H9 (cell line): ENCODE measurements around the gene UBE2L5. TPM values are rescaled to one million over a fixed set of nuclear protein-coding genes. Genes with fewer than 3 reads are reported as not detected.

Experiments used
- DNase-seq: peaks from one replicate; pipeline ENCODE4 v3.0.0-alpha.2; 2017
- H2AFZ ChIP-seq: one replicate; pipeline ENCODE4 v1.6.1; 2013; ENCODE audit warnings: mild to moderate bottlenecking, low read length, control low read depth, moderate library complexity
- H2AK5ac ChIP-seq: 2 replicates; pipeline ENCODE4 v1.6.1; 2013; ENCODE audit warnings: low read length, control low read depth, mixed read lengths; ENCODE audit not compliant: insufficient read length
- H2BK120ac ChIP-seq: one replicate; pipeline ENCODE4 v1.6.1; 2013; ENCODE audit warnings: low read depth, mild to moderate bottlenecking, low read length, control low read depth, inconsistent platforms; ENCODE audit not compliant: poor library complexity, severe bottlenecking
- H2BK12ac ChIP-seq: 2 replicates; pipeline ENCODE4 v1.6.1; 2013; ENCODE audit warnings: low read length, control low read depth, mixed read lengths, low read depth; ENCODE audit not compliant: insufficient read length
- H2BK15ac ChIP-seq: 2 replicates; pipeline ENCODE4 v1.6.1; 2013; ENCODE audit warnings: low read depth, low read length, control low read depth
- H2BK20ac ChIP-seq: one replicate; pipeline ENCODE4 v1.6.1; 2013; ENCODE audit warnings: low read depth, mild to moderate bottlenecking, low read length, control low read depth, inconsistent platforms; ENCODE audit not compliant: poor library complexity, severe bottlenecking
- H2BK5ac ChIP-seq: 2 replicates; pipeline ENCODE4 v1.6.1; 2013; ENCODE audit warnings: low read length, control low read depth, mixed read lengths; ENCODE audit not compliant: insufficient read length
- H3K14ac ChIP-seq: 2 replicates; pipeline ENCODE4 v1.6.1; 2013; ENCODE audit warnings: low read length, control low read depth; ENCODE audit not compliant: insufficient read depth
- H3K18ac ChIP-seq: 2 replicates; pipeline ENCODE4 v1.6.1; 2013; ENCODE audit warnings: low read depth, mild to moderate bottlenecking, mixed read lengths, low read length, control low read depth; ENCODE audit not compliant: insufficient read length
- H3K23ac ChIP-seq: 2 replicates; pipeline ENCODE4 v1.6.1; 2013; ENCODE audit warnings: low read length, control low read depth, mixed read lengths, low read depth; ENCODE audit not compliant: insufficient read length
- H3K23me2 ChIP-seq: 2 replicates; pipeline ENCODE4 v1.6.1; 2013; ENCODE audit warnings: low read depth, mild to moderate bottlenecking, mixed read lengths, low read length, control low read depth; ENCODE audit not compliant: insufficient read length, poor library complexity, severe bottlenecking
- H3K27ac ChIP-seq: 2 replicates; pipeline ENCODE4 v1.5.1; 2013; ENCODE audit warnings: low read length, control low read depth, mixed read lengths, low read depth; ENCODE audit not compliant: insufficient read length
- H3K27me3 ChIP-seq: 2 replicates; pipeline ENCODE4 v1.6.1; 2013; ENCODE audit warnings: low read length, control low read depth, inconsistent platforms; ENCODE audit not compliant: insufficient read depth
- H3K4ac ChIP-seq: 2 replicates; pipeline ENCODE4 v1.6.1; 2013; ENCODE audit warnings: low read depth, mild to moderate bottlenecking, control low read depth, inconsistent platforms, low read length, moderate library complexity
- H3K4me1 ChIP-seq: 2 replicates; pipeline ENCODE4 v1.6.1; 2013; ENCODE audit warnings: low read length, control low read depth, inconsistent platforms; ENCODE audit not compliant: insufficient read depth
- H3K4me2 ChIP-seq: 2 replicates; pipeline ENCODE4 v1.6.1; 2013; ENCODE audit warnings: low read length, control low read depth, mixed read lengths; ENCODE audit not compliant: insufficient read length, insufficient read depth
- H3K56ac ChIP-seq: 2 replicates; pipeline ENCODE4 v1.6.1; 2013; ENCODE audit warnings: low read depth, mild to moderate bottlenecking, mixed read lengths, low read length, control low read depth; ENCODE audit not compliant: insufficient read length
- H3K79me1 ChIP-seq: 2 replicates; pipeline ENCODE4 v1.6.1; 2013; ENCODE audit warnings: low read depth, mild to moderate bottlenecking, moderate library complexity, low read length, control low read depth, inconsistent platforms; ENCODE audit not compliant: insufficient read depth, poor library complexity, severe bottlenecking
- H3K79me2 ChIP-seq: 2 replicates; pipeline ENCODE4 v1.6.1; 2013; ENCODE audit warnings: low read length, control low read depth, inconsistent platforms; ENCODE audit not compliant: insufficient read depth
- H3K9ac ChIP-seq: 2 replicates; pipeline ENCODE4 v1.6.1; 2013; ENCODE audit warnings: low read length, control low read depth, mixed read lengths; ENCODE audit not compliant: insufficient read length; ENCODE audit errors: extremely low read depth
- H3K9me3 ChIP-seq: one replicate; pipeline ENCODE4 v1.6.1; 2013; ENCODE audit warnings: low read depth, low read length, inconsistent platforms; ENCODE audit not compliant: control insufficient read depth
- H3T11ph ChIP-seq: one replicate; pipeline ENCODE4 v1.6.1; 2013; ENCODE audit warnings: mild to moderate bottlenecking, low read length, control low read depth, inconsistent platforms
- H4K20me1 ChIP-seq: one replicate; pipeline ENCODE4 v1.6.1; 2013; ENCODE audit not compliant: control insufficient read depth, insufficient read length, insufficient read depth
- H4K5ac ChIP-seq: 2 replicates; pipeline ENCODE4 v1.6.1; 2013; ENCODE audit warnings: low read depth, mild to moderate bottlenecking, mixed read lengths, low read length, control low read depth; ENCODE audit not compliant: insufficient read length
- H4K8ac ChIP-seq: replicated peaks from 2 replicates; pipeline ENCODE4 v1.6.1; 2013; ENCODE audit warnings: low read length, control low read depth, mixed read lengths, low read depth; ENCODE audit not compliant: insufficient read length
- H4K91ac ChIP-seq: 2 replicates; pipeline ENCODE4 v1.6.1; 2013; ENCODE audit warnings: low read depth, mild to moderate bottlenecking, moderate library complexity, mixed read lengths, low read length, control low read depth; ENCODE audit not compliant: insufficient read length
- H3K27ac Mint-ChIP-seq, 3 experiments: 2 replicates in 2 of 3; 3 replicates in 1 of 3; pipeline ENCODE4 v1.8.0; 2020 to 2021; ENCODE audit warnings: mixed read lengths in 3 of 3, mild to moderate bottlenecking in 1 of 3, moderate library complexity in 1 of 3
- H3K27me3 Mint-ChIP-seq: 2 replicates; pipeline ENCODE4 v1.8.0; 2021; ENCODE audit warnings: low read depth, mild to moderate bottlenecking, moderate library complexity, mixed read lengths
- H3K36me3 Mint-ChIP-seq, 3 experiments: 2 replicates in 2 of 3; 3 replicates in 1 of 3; pipeline ENCODE4 v1.8.0; 2020 to 2021; ENCODE audit warnings: low read depth in 3 of 3, mixed read lengths in 3 of 3; ENCODE audit not compliant: insufficient read depth in 1 of 3
- H3K4me1 Mint-ChIP-seq, 2 experiments: 2 replicates each; pipeline ENCODE4 v1.8.0; 2020; ENCODE audit warnings: mixed read lengths in 2 of 2
- H3K4me3 Mint-ChIP-seq, 2 experiments: 2 replicates in 1 of 2; 3 replicates in 1 of 2; pipeline ENCODE4 v1.8.0; 2020 to 2021; ENCODE audit warnings: mild to moderate bottlenecking in 2 of 2, mixed read lengths in 2 of 2, moderate library complexity in 1 of 2
- H3K9me3 Mint-ChIP-seq, 2 experiments: 2 replicates in 1 of 2; 3 replicates in 1 of 2; pipeline ENCODE4 v1.8.0; 2020; ENCODE audit warnings: mild to moderate bottlenecking in 2 of 2, mixed read lengths in 2 of 2, moderate library complexity in 1 of 2
- CTCF ChIP-seq: fragments of 200-600 bp; sonication (generic); conservative IDR thresholded peaks from 3 replicates; pipeline ENCODE4 v1.8.0; 2021; ENCODE audit warnings: antibody characterized with exemption, mild to moderate bottlenecking
- WGBS: extraction: QIAGEN DNeasy Blood & Tissue Kit; methylation state at CpG from one replicate; pipeline ENCODE4 v1.1.7; 2013; ENCODE audit warnings: missing lambda C conversion rate, low lambda C conversion rate, mixed read lengths; ENCODE audit not compliant: insufficient read length; ENCODE audit errors: extremely low coverage; 5-methylcytosine and 5-hydroxymethylcytosine counted together
- total RNA-seq: library from RNA; stranded (reverse); gene quantifications from 2 replicates; pipeline ENCODE4 v1.2.1, GENCODE V29; 2021

UBE2L5 gene
- total RNA-seq, 1 experiment from 2014 or later, result 0.20 TPM

GRCh38 chr13:30466358-30466714, 44.0 kb downstream of the UBE2L5 start:
- no peak overlapping the region for H4K8ac ChIP-seq
- TF ChIP-seq CTCF, result no peak
- peaks cover 3% of the 10 kb centered on the region; the same call in 1 of the 2 replicates for H3K4me1 ChIP-seq
- Mint-ChIP-seq H3K36me3 (peaks cover 22 to 29% (median 28%) of the 10 kb centered on the region in 3 experiments), H3K27ac (peak overlapping the region; percentile 97 to 99 (median 99)), H3K27me3 (peaks cover 3% of the 10 kb centered on the region; the same call in 1 of the 2 replicates), H3K4me1 (peaks cover 10 to 21% of the 10 kb centered on the region in 2 experiments), H3K9me3 (peaks cover 3% of the 10 kb centered on the region in 2 experiments; a peak in 3 of 5 replicates), H3K4me3 (peak overlapping the region; percentile 88 to 95)
- H2BK15ac ChIP-seq, result no peak overlapping the region
- H4K5ac ChIP-seq, result no peak overlapping the region
- no peak overlapping the region for H3K56ac ChIP-seq
- peak overlapping the region; percentile 29 for H3K18ac ChIP-seq
- no peaks in the 10 kb centered on the region for H3K79me1 ChIP-seq
- H3K9ac ChIP-seq, result peak overlapping the region; percentile 32
- H3K4me2 ChIP-seq, result peak overlapping the region; percentile 37
- peaks cover 7% of the 10 kb centered on the region; the same call in 1 of the 2 replicates for H3K79me2 ChIP-seq
- no peak for DNase-seq
- H3K27me3 ChIP-seq, result no peaks in the 10 kb centered on the region
- H4K91ac ChIP-seq, result no peak overlapping the region
- H2BK20ac ChIP-seq, result no peak overlapping the region
- H2BK5ac ChIP-seq, result no peak overlapping the region
- H3K27ac ChIP-seq, result no peak overlapping the region
- H3K4ac ChIP-seq, result no peak overlapping the region
- no peak overlapping the region for H3K23ac ChIP-seq
- no peaks in the 10 kb centered on the region for H4K20me1 ChIP-seq
- no peak overlapping the region for H2AFZ ChIP-seq
- no peak overlapping the region for H2BK120ac ChIP-seq
- H3K14ac ChIP-seq, result no peak overlapping the region; the same call in 1 of the 2 replicates
- no peaks in the 10 kb centered on the region for H3K9me3 ChIP-seq
- no peak overlapping the region for H3T11ph ChIP-seq
- no peak overlapping the region for H2AK5ac ChIP-seq
- H2BK12ac ChIP-seq, result no peak overlapping the region
- no CpG with 5 or more reads among the region's 11 CpGs for WGBS
- peaks cover 4% of the 10 kb centered on the region for H3K23me2 ChIP-seq
